GM12874 (cell line): Measurements from ENCODE around the gene ZNFX1.

Source experiments
- TF ChIP-seq, protein P1 (sequence below): IDR thresholded peaks from 2 replicates; pipeline ENCODE4 v1.5.1; 2011; ENCODE audit warnings: low read depth, mild to moderate bottlenecking, control low read depth, low read length, moderate library complexity; ENCODE audit not compliant: insufficient read depth

ZNFX1 gene

DNA sequence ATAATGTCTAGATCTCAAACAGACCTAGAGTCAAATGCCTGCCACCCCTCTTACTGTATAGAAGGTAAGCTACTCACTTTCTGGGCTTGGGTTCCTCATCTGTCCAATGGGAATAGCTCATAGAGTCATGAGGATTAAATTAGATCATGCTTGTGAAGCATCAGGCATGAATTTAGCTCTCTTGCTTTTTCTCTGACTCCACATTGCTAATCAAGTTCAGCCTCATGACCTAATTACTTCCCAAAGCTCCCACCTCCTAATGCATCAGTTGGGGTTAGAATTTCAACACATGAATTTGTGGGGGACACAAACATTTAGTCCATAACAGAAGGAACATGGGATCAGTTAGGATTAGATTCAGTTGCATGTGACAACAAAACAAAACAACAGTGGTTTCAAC is 63.3 kb downstream of the ZNFX1 start:
- TF ChIP-seq, protein P1, sequence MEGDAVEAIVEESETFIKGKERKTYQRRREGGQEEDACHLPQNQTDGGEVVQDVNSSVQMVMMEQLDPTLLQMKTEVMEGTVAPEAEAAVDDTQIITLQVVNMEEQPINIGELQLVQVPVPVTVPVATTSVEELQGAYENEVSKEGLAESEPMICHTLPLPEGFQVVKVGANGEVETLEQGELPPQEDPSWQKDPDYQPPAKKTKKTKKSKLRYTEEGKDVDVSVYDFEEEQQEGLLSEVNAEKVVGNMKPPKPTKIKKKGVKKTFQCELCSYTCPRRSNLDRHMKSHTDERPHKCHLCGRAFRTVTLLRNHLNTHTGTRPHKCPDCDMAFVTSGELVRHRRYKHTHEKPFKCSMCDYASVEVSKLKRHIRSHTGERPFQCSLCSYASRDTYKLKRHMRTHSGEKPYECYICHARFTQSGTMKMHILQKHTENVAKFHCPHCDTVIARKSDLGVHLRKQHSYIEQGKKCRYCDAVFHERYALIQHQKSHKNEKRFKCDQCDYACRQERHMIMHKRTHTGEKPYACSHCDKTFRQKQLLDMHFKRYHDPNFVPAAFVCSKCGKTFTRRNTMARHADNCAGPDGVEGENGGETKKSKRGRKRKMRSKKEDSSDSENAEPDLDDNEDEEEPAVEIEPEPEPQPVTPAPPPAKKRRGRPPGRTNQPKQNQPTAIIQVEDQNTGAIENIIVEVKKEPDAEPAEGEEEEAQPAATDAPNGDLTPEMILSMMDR = no peak

DNA sequence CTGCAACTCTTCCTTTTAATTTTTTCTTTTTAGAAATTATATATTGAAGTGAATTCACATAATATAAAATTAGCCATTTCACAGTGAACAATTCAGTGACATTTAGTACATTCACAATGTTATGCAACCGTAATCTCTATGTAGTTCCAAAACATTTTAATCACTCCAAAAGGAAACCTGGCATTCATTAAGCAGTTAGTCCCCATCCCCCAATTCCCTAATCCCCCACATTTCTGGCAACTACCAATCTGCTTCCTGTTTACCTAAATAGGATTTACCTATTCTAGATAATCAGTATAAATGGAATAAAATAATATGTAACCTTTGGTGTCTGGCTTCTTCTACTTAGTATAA is 67.1 kb downstream of the ZNFX1 start:
- TF ChIP-seq, protein P1 = no peak

DNA sequence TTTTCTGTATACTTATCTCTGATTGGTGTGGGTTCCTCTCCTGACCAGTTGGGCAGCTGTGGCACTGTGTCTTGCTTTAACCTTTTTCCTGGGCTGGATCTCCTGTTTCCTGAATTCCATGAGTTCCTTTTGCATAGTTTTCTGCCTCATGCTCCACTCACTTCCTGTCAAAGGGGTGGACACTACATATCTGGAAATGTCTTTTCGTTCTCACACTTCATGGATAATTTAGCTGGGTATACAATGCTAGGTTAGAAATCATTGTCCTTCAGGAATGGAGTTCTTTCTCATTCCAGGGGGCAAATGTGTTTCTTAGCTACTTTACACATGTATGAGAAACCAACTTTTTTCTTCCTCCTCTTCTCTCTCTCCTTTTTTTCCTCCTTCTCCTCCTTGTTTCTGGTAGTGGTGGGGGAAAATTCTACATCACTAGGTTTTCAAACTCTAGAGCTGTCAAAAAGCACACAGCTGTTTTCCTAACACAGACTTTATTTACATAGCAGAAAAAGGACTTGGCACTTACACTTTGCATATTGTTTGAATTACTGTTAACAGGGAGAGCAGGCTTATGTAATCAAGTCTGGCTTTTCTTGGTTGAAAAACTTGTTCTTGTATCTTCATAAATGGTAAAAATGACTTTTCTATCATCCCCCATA is 67.6 kb downstream of the ZNFX1 start:
- TF ChIP-seq, protein P1 = no peak

DNA sequence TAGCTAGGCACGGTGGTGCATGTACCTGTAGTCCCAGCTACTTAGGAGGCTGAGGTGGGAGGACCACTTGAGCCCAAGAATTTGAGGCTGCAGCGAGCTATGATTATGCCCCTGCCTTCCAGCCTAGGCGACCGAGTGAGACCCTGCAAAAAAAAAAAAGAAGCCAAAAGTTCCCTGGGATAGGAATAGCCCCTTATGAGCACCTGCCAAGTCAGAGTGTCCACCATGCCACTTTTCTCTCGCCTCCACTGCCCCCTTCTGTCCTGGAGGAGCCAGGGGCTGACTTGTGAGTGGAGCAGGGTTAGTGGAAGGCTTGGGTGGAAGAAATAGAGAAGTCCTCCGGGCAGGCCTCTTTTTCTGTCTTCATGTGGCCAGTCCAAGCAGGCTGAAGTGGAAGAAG is 70.8 kb downstream of the ZNFX1 start:
- TF ChIP-seq, protein P1 = peak; percentile 38; the same call in 1 of the 2 replicates

DNA sequence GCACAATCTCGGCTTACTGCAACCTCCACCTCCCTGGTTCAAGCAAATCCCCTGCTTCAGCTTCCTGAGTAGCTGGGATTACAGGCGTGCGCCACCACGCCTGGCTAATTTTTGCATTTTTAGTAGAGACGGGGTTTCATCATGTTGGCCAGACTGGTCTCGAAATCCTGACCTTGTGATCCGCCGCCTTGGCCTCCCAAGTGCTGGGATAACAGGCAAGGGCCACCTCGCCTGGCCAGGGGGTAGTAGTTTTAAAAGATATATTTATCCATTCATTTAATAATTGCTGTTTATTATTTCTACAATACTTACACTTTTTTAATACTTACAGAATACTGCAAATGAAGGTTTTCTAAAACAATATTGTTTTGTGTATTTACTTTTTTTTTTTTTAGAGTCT is 74.1 kb downstream of the ZNFX1 start:
- TF ChIP-seq, protein P1 = no peak

DNA sequence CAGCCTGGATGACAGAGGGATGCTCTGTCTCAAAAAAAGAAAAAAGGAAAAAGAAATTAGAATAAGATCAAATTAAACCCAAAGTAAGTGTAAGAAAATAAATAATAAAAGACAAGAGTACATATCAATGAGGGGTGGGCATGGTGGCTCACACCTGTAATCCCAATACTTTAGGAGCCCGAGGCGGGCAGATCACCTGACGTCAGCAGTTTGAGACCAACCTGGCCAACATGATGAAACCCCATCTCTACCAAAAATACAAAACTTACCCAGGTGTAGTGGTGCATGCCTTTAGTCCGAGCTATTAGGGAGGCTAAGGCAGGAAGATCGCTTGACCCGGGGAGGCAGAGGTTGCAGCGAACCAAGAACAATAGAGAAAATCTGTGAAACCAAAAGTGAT is 74.8 kb downstream of the ZNFX1 start:
- TF ChIP-seq, protein P1 = no peak

DNA sequence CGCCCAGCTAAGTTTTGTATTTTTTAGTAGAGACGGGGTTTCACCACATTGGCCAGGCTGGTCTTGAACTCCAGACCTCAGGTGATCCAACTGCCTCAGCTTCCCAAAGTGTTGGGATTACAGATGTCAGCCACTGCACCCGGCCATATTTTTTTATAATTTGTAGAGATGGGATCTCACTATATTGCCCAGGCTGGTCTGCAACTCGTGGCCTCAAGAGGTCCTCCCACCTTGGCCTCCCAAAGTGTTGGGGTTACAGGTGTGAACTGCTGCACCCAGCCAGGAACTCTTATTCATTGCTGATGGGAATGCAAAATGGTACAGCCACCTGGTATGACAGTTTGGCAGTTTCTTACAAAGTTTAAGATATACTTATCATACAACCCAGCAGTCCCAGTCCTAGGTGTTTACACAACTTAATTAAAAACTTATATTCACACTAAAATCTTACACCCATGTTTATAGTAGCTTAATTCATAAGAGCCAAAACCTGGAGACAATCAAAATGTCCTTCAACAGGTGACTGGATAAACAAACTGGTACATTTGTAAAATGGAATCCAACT is 78.0 kb downstream of the ZNFX1 start:
- TF ChIP-seq, protein P1 = no peak
